Endothelial cell of umbilical vein (primary cell): ENCODE measurements around the gene GFOD1. TPM values are rescaled to one million over a fixed set of nuclear protein-coding genes. Genes with fewer than 3 reads are reported as not detected.

Experiments used
- BruUV-seq: library from RNA; stranded (reverse); fragments of 400-500 nt; replicated peaks from 2 replicates; lab custom pipeline; 2021; lab: Mats Ljungman, UMichigan
- CTCF ChIA-PET: fragments of 300-600, 350-600 bp; sonication (Branson Sonifier 250); formaldehyde crosslinking; loops from one replicate; lab custom pipeline; 2021; ENCODE audit warnings: antibody characterized with exemption, inconsistent platforms; lab: Charles Lee
- POLR2A ChIA-PET: fragments of 300-600, 350-600 bp; sonication (Branson Sonifier 250); formaldehyde crosslinking; loops from one replicate; lab custom pipeline; 2021; ENCODE audit warnings: antibody characterized with exemption, inconsistent platforms; lab: Charles Lee
- DNase-seq: peaks from one replicate; pipeline ENCODE4 v3.0.0-alpha.2; 2011; ENCODE audit warnings: low read depth, low spot score
- FAIRE-seq: peaks from 2 replicates; lab custom pipeline; 2011; peaks lifted over from hg19 to GRCh38; lab: Jason Lieb, UNC
- H2AFZ ChIP-seq: 2 replicates; pipeline ENCODE4 v1.6.0; 2012; ENCODE audit warnings: low read depth, low read length, control low read depth, inconsistent platforms
- H3K27ac ChIP-seq: 2 replicates; pipeline ENCODE4 v1.5.1; 2011; ENCODE audit warnings: low read depth, mild to moderate bottlenecking, control low read depth, low read length, moderate library complexity; ENCODE audit not compliant: insufficient read depth
- H3K27me3 ChIP-seq, 2 experiments: 2 replicates each; pipeline versions ENCODE4 v1.6.0 to v1.6.1; 2011; ENCODE audit warnings: low read length in 2 of 2, mixed read lengths in 1 of 2; ENCODE audit not compliant: control insufficient read depth in 2 of 2, insufficient read depth in 2 of 2
- H3K36me3 ChIP-seq, 2 experiments: 2 replicates in 1 of 2; 3 replicates in 1 of 2; pipeline ENCODE4 v1.5.1; 2011; ENCODE audit warnings: low read length in 2 of 2, mild to moderate bottlenecking in 1 of 2, moderate library complexity in 1 of 2; ENCODE audit not compliant: control insufficient read depth in 2 of 2, insufficient read depth in 2 of 2; ENCODE audit errors: extremely low read depth in 1 of 2
- H3K4me1 ChIP-seq: 3 replicates; pipeline ENCODE4 v1.5.1; 2011; ENCODE audit warnings: mild to moderate bottlenecking, low read length; ENCODE audit not compliant: control insufficient read depth, insufficient read depth; ENCODE audit errors: extremely low read depth
- H3K4me2 ChIP-seq: 2 replicates; pipeline ENCODE4 v1.6.1; 2011; ENCODE audit warnings: low read length, control low read depth, mixed read lengths; ENCODE audit not compliant: insufficient read depth
- H3K4me3 ChIP-seq, 3 experiments: fragments of 200-600 bp in 1 of 3; sonication (generic), shearing (Covaris generic) in 1 of 3; replicated peaks in 1 of 3; 2 replicates each; pipeline ENCODE4 v1.5.1; 2011 to 2016; ENCODE audit warnings: control low read depth in 3 of 3, low read length in 3 of 3, mild to moderate bottlenecking in 2 of 3, inconsistent platforms in 1 of 3, low read depth in 1 of 3, moderate library complexity in 1 of 3; ENCODE audit not compliant: insufficient read depth in 1 of 3
- H3K79me2 ChIP-seq: 2 replicates; pipeline ENCODE4 v1.6.0; 2012; ENCODE audit warnings: low read length, inconsistent platforms; ENCODE audit not compliant: control insufficient read depth, insufficient read depth
- H3K9ac ChIP-seq: replicated peaks from 2 replicates; pipeline ENCODE3; 2011; ENCODE audit warnings: low read length, control low read depth; ENCODE audit not compliant: insufficient read depth; ENCODE audit errors: extremely low read depth
- H3K9me1 ChIP-seq: replicated peaks from 3 replicates; pipeline ENCODE4 v1.6.0; 2011; ENCODE audit warnings: mild to moderate bottlenecking, low read length; ENCODE audit not compliant: control insufficient read depth, insufficient read depth; ENCODE audit errors: extremely low read depth
- H3K9me3 ChIP-seq: replicated peaks from 2 replicates; pipeline ENCODE4 v1.5.1; 2012; ENCODE audit warnings: low read length, inconsistent platforms; ENCODE audit not compliant: control insufficient read depth, insufficient read depth
- H4K20me1 ChIP-seq: replicated peaks from 2 replicates; pipeline ENCODE3; 2011; ENCODE audit warnings: mild to moderate bottlenecking, low read length; ENCODE audit not compliant: control insufficient read depth, insufficient read depth; ENCODE audit errors: extremely low read depth
- EZH2 ChIP-seq: IDR thresholded peaks from 2 replicates; pipeline ENCODE4 v1.6.1; 2012; ENCODE audit warnings: borderline replicate concordance, low read depth, mild to moderate bottlenecking, moderate library complexity, low read length, inconsistent platforms; ENCODE audit not compliant: severe bottlenecking
- FOS ChIP-seq: IDR thresholded peaks from 2 replicates; pipeline ENCODE4 v1.6.1; 2011; ENCODE audit warnings: mild to moderate bottlenecking, low read length, moderate library complexity, borderline replicate concordance; ENCODE audit not compliant: insufficient read depth
- GATA2 ChIP-seq: IDR thresholded peaks from 2 replicates; pipeline ENCODE4 v1.7.0; 2011; ENCODE audit warnings: low read depth, mild to moderate bottlenecking, moderate library complexity, mixed read lengths, low read length; ENCODE audit not compliant: insufficient read length, insufficient read depth
- JUN ChIP-seq: IDR thresholded peaks from 2 replicates; pipeline ENCODE4 v1.6.1; 2011; ENCODE audit warnings: borderline replicate concordance, low read depth; ENCODE audit not compliant: insufficient read length, insufficient read depth
- MYC ChIP-seq: IDR thresholded peaks from one replicate; pipeline ENCODE4 v1.6.1; 2011; ENCODE audit warnings: mild to moderate bottlenecking, low read depth, low read length
- POLR2A ChIP-seq: IDR thresholded peaks from 2 replicates; pipeline ENCODE4 v1.6.1; 2012; ENCODE audit warnings: low read depth, mild to moderate bottlenecking, control low read depth, low read length
- POLR2AphosphoS5 ChIP-seq: IDR thresholded peaks from 2 replicates; pipeline ENCODE4 v1.6.1; 2012; ENCODE audit warnings: low read depth, mild to moderate bottlenecking, control low read depth, low read length, moderate library complexity; ENCODE audit not compliant: insufficient read depth
- dilution Hi-C: fragments of 300-500 bp; cut with MboI; formaldehyde crosslinking; loops from one replicate; pipeline ENCODE4 v1.15.0; 2019; ENCODE audit warnings: low sequenced_read_pairs; ENCODE audit not compliant: extremely low pct_ligation_motif_present
- intact Hi-C: fragments of 100-400 bp; cut with micrococcal nuclease; formaldehyde crosslinking; loops from one replicate; pipeline ENCODE4 v1.10.0; 2022
- polyA plus RNA-seq, 4 experiments: library from polyadenylated mRNA; depleted of rRNA in 3 of 4; stranded (reverse) in 3 of 4; unstranded in 1 of 4; fragments of >200 nt; gene quantifications; 2 replicates each; pipeline versions ENCODE4 v1.2.1 to v1.2.3, GENCODE V29; 2011 to 2012; ENCODE audit warnings: missing spikeins in 1 of 4
- total RNA-seq: library from RNA; stranded (reverse); gene quantifications from 2 replicates; pipeline ENCODE4 v1.2.3, GENCODE V29; 2021
- TF ChIP-seq, protein P1 (sequence below): IDR thresholded peaks from 2 replicates; pipeline ENCODE4 v1.6.1; 2011; ENCODE audit not compliant: insufficient read depth, insufficient read length
- TF ChIP-seq, protein P2 (sequence below), 2 donors: IDR thresholded peaks; 1 replicate in 1 of 2; 2 replicates in 1 of 2; pipeline ENCODE4 v1.5.1; 2011; ENCODE audit warnings: low read length in 2 of 2, mild to moderate bottlenecking in 2 of 2, moderate library complexity in 2 of 2, control low read depth in 1 of 2, inconsistent platforms in 1 of 2, low read depth in 1 of 2; ENCODE audit not compliant: insufficient read depth in 1 of 2; ENCODE audit errors: extremely low read depth in 1 of 2

The GFOD1 gene
- total and polyA plus RNA-seq, 2 donors (not counting 3 experiments of a cell fraction or from before 2014, with no cell fraction given): 12.1 to 24.1 TPM

DNA sequence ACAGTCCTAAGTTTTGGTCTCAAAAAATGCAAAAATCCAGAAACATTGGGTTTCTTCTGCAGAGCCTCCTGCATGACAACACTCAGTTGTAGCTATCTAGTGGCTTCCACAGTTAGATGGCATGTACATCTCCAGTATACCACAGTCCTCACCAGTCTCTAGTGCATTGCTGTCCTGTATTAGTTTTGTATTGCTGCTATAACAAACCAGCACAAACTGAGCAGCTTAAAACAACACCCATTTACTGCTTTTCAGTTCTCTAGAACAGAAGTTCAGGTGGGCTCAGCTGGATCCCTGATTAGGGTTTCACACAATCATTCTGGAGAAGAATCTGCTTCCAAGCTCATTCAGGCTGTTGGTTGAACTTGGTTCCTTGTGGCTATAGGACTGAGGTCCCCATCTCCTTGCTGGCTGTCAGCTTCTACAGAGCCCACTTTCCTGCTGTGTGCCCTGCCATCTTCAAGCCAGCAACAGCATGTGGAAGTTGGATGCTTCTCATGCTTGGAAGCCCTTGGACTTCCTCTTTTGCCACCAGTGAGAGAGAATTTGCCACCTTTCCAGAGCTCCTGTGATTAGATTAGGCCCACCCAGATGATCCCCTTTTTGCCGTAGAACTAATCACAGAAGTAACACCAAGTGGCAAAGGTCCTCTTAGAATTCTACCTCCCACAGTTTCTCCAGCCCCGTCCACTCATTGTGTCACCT is 110.2 kb downstream of the GFOD1 start:
- POLR2A ChIA-PET: no interaction called here
- dilution Hi-C loops: no loop called here
- FAIRE-seq: no peak

More for the DNA sequence above, 110.2 kb downstream of the GFOD1 start:
- H3K9ac ChIP-seq: no peak overlapping the region
- no peaks in the 10 kb centered on the region for H3K27me3 ChIP-seq
- no peaks in the 10 kb centered on the region for H4K20me1 ChIP-seq
- no peak for DNase-seq
- TF ChIP-seq, protein P1, sequence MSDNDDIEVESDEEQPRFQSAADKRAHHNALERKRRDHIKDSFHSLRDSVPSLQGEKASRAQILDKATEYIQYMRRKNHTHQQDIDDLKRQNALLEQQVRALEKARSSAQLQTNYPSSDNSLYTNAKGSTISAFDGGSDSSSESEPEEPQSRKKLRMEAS: no peak
- TF ChIP-seq, protein P2, sequence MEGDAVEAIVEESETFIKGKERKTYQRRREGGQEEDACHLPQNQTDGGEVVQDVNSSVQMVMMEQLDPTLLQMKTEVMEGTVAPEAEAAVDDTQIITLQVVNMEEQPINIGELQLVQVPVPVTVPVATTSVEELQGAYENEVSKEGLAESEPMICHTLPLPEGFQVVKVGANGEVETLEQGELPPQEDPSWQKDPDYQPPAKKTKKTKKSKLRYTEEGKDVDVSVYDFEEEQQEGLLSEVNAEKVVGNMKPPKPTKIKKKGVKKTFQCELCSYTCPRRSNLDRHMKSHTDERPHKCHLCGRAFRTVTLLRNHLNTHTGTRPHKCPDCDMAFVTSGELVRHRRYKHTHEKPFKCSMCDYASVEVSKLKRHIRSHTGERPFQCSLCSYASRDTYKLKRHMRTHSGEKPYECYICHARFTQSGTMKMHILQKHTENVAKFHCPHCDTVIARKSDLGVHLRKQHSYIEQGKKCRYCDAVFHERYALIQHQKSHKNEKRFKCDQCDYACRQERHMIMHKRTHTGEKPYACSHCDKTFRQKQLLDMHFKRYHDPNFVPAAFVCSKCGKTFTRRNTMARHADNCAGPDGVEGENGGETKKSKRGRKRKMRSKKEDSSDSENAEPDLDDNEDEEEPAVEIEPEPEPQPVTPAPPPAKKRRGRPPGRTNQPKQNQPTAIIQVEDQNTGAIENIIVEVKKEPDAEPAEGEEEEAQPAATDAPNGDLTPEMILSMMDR (IDR thresholded peaks at IDR 0.05; ENCODE audit: extremely low read depth in 1 of 2, insufficient read depth in 1 of 2, low read depth in 1 of 2, low read length in 2 of 2): no peak
- no peak for TF ChIP-seq POLR2AphosphoS5
- no peak for TF ChIP-seq POLR2A
- no peak for TF ChIP-seq MYC
- no peak for TF ChIP-seq JUN
- no peak for TF ChIP-seq GATA2
- no peak for TF ChIP-seq EZH2
- no peak for TF ChIP-seq FOS
- peaks cover 12% of the 10 kb centered on the region for H3K4me1 ChIP-seq
- no peak overlapping the region for H3K4me2 ChIP-seq
- no peak overlapping the region for H2AFZ ChIP-seq
- H3K4me3 ChIP-seq: no peak overlapping the region
- no peaks in the 10 kb centered on the region for H3K9me1 ChIP-seq
- no TSS peak for BruUV-seq
- CTCF ChIA-PET: no interaction called here
- peaks cover 0 to 2% of the 10 kb centered on the region in 2 experiments for H3K36me3 ChIP-seq
- H3K9me3 ChIP-seq: no peaks in the 10 kb centered on the region
- no peaks in the 10 kb centered on the region for H3K79me2 ChIP-seq
- no peak overlapping the region for H3K27ac ChIP-seq
- intact Hi-C loops: no loop called here
